Metanephros (tissue), 1 donor: ENCODE measurements around the gene HSBP1. TPM values are rescaled to one million over a fixed set of nuclear protein-coding genes. Genes with fewer than 3 reads are reported as not detected.

Experiments used
- total RNA-seq: library from RNA; depleted of rRNA; stranded (reverse); fragments of >200 nt; gene quantifications from one replicate; pipeline ENCODE4 v1.2.3, GENCODE V29; 2014

HSBP1 gene
- 107 TPM for total RNA-seq

DNA sequence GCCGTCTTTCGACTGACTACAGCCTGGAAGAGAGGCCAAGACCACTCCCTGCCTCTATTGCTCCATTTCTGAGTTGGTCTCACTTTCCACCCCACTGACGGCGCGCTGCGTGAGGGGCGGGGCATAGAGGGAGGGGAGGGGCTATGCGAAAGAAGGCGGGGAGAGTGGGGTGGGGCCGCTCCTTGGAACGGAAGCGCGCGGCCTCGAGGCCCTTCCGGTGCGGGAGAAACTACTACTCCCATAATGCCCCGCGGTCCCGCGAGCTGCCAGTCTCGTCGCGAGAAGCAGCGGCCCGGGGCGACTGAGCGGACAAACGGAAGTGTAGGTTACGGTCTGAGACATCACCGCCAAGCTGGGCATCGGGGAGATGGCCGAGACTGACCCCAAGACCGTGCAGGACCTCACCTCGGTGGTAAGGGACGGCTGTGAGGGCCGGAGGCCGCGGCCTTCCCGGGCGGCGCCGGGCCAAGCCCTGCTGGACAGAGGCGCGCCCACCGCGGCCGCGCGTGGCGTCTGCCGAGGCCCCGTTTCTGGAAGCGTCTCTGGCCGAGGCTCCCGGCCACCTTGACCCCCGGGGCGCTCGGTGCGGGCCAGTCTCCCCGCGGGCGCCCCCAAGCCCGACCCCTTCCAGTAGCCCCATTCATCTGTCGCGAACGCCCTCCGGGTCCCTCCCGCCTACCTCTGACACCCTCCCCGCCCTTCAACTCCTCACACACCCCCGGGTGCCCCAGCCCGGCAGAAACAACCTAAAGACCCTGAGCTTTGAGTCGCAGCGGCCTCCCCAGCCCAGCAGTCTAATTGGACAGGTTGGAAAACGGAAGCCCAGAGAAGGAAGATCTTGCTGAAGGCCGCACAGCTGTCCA is at the start of gene HSBP1:
HSBP1 (plus strand) TSS at position 269 of the 863 bp plus-strand sequence; CDS start at position 368, 99 bp downstream.

Other genes with a start within 250 kb of the HSBP1 start
- 6.4 TPM for gene MLYCD, start 91.1 kb downstream of the HSBP1 start, total RNA-seq
- gene OSGIN1, start 145.3 kb downstream of the HSBP1 start, total RNA-seq: 0.82 TPM
- gene NECAB2, start 160.3 kb downstream of the HSBP1 start, total RNA-seq: 0.82 TPM
- gene SLC38A8, start 234.8 kb downstream of the HSBP1 start, total RNA-seq: not detected